Activated CD8-positive, alpha-beta memory T cell treated with anti-CD3 and anti-CD28 coated beads, Interleukin-2, amount 10 ng/mL, durations not matched to agents 7 days and 5 days (primary cell): Measurements from ENCODE around the gene MTMR6. TPM values are rescaled to one million over a fixed set of nuclear protein-coding genes. Genes with fewer than 3 reads are reported as not detected.

Source experiments
- ATAC-seq: fragments of 150-1000 bp; cut with Tn5 transposase; one replicate; pipeline ENCODE4 v1.10.0; 2021; ENCODE audit warnings: moderate library complexity
- CTCF ChIA-PET: fragments of 350-600 bp; sonication (Branson Sonifier 250); formaldehyde crosslinking; loops from one replicate; lab custom pipeline; 2021; ENCODE audit warnings: antibody characterized with exemption; lab: Charles Lee
- DNase-seq: peaks from one replicate; pipeline ENCODE4 v3.0.0-alpha.2; 2020
- H3K27ac Mint-ChIP-seq: one replicate; pipeline ENCODE4 v1.8.0; 2021; ENCODE audit warnings: mild to moderate bottlenecking, mixed read lengths
- H3K27me3 Mint-ChIP-seq: one replicate; pipeline ENCODE4 v1.8.0; 2021; ENCODE audit warnings: mixed read lengths
- H3K36me3 Mint-ChIP-seq: one replicate; pipeline ENCODE4 v1.8.0; 2021; ENCODE audit warnings: mild to moderate bottlenecking, mixed read lengths
- H3K4me1 Mint-ChIP-seq: one replicate; pipeline ENCODE4 v1.8.0; 2021; ENCODE audit warnings: mixed read lengths
- H3K4me3 Mint-ChIP-seq: one replicate; pipeline ENCODE4 v1.8.0; 2021; ENCODE audit warnings: mild to moderate bottlenecking, moderate library complexity, mixed read lengths
- H3K9me3 Mint-ChIP-seq: one replicate; pipeline ENCODE4 v1.8.0; 2022; ENCODE audit warnings: low read depth, mixed read lengths
- total RNA-seq, 2 experiments: library from RNA; stranded (reverse); gene quantifications; one replicate each; pipeline ENCODE4 v1.2.3, GENCODE V29; 2021

MTMR6 gene
- total RNA-seq, 2 experiments from 2014 or later, result 17.2 to 21.7 TPM

DNA sequence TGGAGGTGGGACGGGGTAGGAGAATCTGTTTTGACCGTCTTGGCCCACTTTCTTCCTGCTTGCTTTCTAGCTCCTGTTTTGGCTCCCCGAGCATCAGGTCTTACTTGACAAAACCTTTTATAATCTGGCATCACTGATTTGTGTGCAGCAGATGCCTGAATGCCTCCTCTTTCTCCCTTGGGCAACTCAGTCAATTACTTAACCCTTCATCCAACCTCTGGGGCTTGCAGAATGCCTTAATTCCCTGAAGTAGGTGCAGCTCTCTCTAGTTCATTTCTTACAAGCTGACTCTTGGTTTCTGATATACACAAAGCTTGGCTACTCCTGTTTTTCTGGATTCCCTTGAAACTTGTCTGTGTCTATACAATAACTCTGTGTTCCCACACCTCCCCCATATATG lies 8.4 kb upstream of the MTMR6 start:
- ATAC-seq (no peak), DNase-seq (no peak)
- Mint-ChIP-seq H3K4me3 (no peak overlapping the region), H3K9me3 (no peaks in the 10 kb centered on the region), H3K27ac (no peak overlapping the region), H3K27me3 (peaks cover 43% of the 10 kb centered on the region), H3K4me1 (peaks cover 10% of the 10 kb centered on the region), H3K36me3 (peaks cover 4% of the 10 kb centered on the region)
- CTCF ChIA-PET, result interaction anchor here (0.7 kb wide), 1 partner anchor 17 kb away, joined by 3 read pairs; no protein-coding TSS in a partner anchor

DNA sequence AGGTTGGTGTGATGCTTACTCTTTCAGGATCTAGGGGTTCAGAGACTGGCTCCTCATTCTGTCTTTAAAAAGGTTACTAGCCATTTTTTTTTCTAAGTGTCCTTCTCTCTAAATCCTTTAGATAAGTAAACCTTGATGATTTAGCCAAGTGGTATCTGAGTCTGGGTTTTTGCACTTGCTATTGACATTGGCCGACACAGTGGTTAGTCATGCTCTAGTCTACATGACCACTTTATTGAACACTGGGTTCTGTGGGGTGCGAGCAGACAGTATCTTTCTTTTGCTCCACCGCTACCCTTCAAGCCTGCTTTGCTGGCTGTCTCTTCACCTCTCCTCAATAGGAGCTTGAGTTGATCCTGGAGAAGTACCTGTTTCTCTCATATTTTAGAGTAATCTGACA lies 7.9 kb upstream of the MTMR6 start:
- H3K36me3 Mint-ChIP-seq, result peaks cover 1% of the 10 kb centered on the region
- CTCF ChIA-PET, result interaction anchor here (0.7 kb wide), 1 partner anchor 16 kb away, joined by 3 read pairs; no protein-coding TSS in a partner anchor
- no peaks in the 10 kb centered on the region for H3K9me3 Mint-ChIP-seq
- H3K4me1 Mint-ChIP-seq, result peaks cover 5% of the 10 kb centered on the region
- ATAC-seq, result no peak
- DNase-seq, result no peak
- no peak overlapping the region for H3K4me3 Mint-ChIP-seq
- peaks cover 43% of the 10 kb centered on the region for H3K27me3 Mint-ChIP-seq
- H3K27ac Mint-ChIP-seq, result no peak overlapping the region

DNA sequence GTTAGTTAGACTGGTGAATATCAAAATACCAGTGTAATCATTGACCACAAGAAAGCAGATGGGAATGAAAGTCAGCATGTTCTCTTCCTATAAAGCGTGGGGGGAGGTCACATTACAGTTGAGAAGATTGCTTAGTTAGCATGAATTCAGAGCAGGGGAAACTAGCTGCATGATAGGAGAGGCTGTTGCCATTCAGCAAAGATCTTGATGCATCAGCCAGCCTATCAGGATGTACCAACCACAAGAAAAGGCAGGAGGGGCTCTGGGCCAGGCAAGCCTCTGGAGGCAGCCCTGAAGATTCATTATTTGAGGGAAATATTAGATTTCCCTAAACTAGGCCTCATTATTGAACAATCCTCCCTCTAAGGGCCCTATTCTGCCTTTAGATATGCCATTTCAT lies 5.0 kb upstream of the MTMR6 start:
- Mint-ChIP-seq H3K4me3 (no peak overlapping the region), H3K4me1 (peaks cover 13% of the 10 kb centered on the region), H3K27ac (no peak overlapping the region), H3K36me3 (no peaks in the 10 kb centered on the region), H3K9me3 (no peaks in the 10 kb centered on the region), H3K27me3 (peaks cover 38% of the 10 kb centered on the region)
- CTCF ChIA-PET, result no interaction called here
- DNase-seq, result no peak
- ATAC-seq, result no peak

DNA sequence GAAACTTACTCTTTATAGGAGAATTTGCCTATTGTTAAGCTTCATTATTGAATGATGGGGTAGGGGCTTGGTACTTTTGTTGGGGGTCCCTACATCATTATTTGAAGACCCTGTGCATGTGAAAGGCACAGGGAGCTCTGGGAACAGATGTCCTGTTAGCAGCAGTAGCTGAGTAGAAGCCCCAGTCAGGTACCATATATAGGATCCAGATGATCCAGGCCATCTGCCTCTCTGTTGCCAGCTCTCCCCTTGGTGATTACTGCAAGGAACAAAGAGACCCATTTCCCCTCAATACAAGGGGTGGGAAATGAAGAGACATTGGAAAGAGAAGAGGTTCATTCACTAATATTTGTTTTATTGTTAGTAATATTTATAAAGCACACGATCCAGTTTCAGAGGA lies 4.4 kb upstream of the MTMR6 start:
- CTCF ChIA-PET, result no interaction called here
- Mint-ChIP-seq H3K9me3 (no peaks in the 10 kb centered on the region), H3K4me1 (peaks cover 13% of the 10 kb centered on the region), H3K4me3 (no peak overlapping the region), H3K36me3 (no peaks in the 10 kb centered on the region), H3K27me3 (peaks cover 32% of the 10 kb centered on the region), H3K27ac (no peak overlapping the region)
- ATAC-seq (no peak), DNase-seq (no peak)

DNA sequence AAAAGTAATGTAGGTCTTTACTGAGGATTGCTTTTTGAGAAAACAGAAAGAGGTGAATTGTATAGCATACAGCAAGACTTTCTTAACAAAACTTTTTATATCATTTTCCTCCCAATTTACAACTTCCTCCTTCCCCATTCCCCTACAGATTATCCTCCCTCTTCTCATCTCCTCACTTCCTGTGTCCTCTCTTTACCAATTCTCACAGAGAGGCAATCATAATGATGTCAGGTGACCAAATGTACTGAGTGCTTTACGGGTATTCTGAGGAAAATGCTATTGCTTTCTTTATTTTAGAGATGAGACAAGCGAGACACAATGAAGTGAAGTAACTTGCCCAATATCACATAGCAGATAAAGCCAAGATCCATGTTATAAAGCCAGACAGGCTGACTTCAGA lies 1.7 kb upstream of the MTMR6 start:
- ATAC-seq, result no peak
- CTCF ChIA-PET, result no interaction called here
- no peak overlapping the region for H3K27ac Mint-ChIP-seq

DNA sequence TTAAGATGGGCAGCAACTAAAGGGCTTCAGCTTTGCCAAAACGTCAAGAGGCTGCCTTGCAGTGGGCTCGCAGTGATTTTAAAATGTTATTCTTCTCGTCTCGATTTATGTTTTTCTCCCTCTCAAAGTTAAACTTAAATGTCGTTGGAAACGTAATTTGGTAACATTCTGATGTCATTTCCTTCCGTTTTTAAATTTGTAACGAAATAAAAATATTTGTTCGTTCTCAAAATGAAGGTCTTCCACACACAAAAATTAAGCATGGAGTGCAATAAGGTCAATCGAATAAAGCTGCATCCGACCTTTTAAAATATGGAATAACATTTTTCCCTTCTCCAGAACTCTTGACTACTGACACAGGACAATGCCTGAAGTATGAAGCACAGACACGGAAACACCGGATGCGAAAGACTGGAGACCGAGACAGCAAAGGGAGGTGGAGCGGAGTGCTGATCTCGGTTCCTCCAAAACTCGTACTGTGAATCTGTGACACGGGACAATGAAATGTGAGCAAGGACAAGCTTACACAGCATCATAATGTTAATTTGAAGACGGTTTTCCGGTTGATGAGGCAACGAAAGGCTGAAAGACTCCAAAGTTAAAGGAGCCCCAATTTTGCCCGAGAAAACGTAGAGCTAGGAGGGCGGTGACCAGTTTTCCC lies 850 bp downstream of the MTMR6 start:
- H3K27ac Mint-ChIP-seq, result peak overlapping the region; percentile 96
- peak; percentile 68 for DNase-seq
- peaks cover 19% of the 10 kb centered on the region for H3K36me3 Mint-ChIP-seq
- peaks cover 14% of the 10 kb centered on the region for H3K27me3 Mint-ChIP-seq
- CTCF ChIA-PET, result interaction anchor here (0.8 to 4.0 kb wide), 8 partner anchors 8 to 38 kb away, joined by 3 to 35 read pairs (median 4); partner anchors contain the start of gene NUP58
- no peaks in the 10 kb centered on the region for H3K9me3 Mint-ChIP-seq
- H3K4me3 Mint-ChIP-seq, result peak overlapping the region; percentile 92
- peaks cover 49% of the 10 kb centered on the region for H3K4me1 Mint-ChIP-seq
- peak; percentile 32 for ATAC-seq

More for the DNA sequence above, 1.7 kb upstream of the MTMR6 start:
- H3K4me3 Mint-ChIP-seq, result no peak overlapping the region
- DNase-seq, result no peak
- peaks cover 19% of the 10 kb centered on the region for H3K27me3 Mint-ChIP-seq
- H3K9me3 Mint-ChIP-seq, result no peaks in the 10 kb centered on the region
- peaks cover 31% of the 10 kb centered on the region for H3K4me1 Mint-ChIP-seq
- H3K36me3 Mint-ChIP-seq, result peaks cover 9% of the 10 kb centered on the region

DNA sequence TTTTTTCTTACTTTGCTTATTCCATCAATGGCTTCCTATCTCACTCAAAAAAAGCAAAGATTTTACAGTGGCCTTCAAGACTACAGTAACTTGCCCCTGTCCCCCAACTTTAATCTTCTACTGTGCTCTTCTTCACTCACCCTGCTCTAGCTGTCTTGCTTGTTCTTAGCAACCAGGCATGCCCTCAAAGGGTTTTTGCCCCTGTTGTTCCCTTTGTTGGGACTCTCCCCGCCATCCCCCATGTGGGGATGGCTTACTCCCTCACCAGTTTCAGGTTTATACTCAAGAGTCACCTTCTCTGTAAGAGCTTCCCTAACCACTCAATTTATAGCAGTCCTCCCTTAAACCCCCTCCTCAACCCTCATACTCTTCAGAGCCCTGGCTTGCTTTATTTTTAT lies 5.4 kb downstream of the MTMR6 start:
- H3K27me3 Mint-ChIP-seq, result no peaks in the 10 kb centered on the region
- ATAC-seq (peak; percentile 20), DNase-seq (no peak)
- CTCF ChIA-PET, result interaction anchor here (0.8 kb wide), 1 partner anchor 20 kb away, joined by 3 read pairs; no protein-coding TSS in a partner anchor
- peak overlapping the region; percentile 64 for H3K27ac Mint-ChIP-seq
- peaks cover 69% of the 10 kb centered on the region for H3K4me1 Mint-ChIP-seq
- no peaks in the 10 kb centered on the region for H3K9me3 Mint-ChIP-seq
- H3K4me3 Mint-ChIP-seq, result no peak overlapping the region
- peaks cover 27% of the 10 kb centered on the region for H3K36me3 Mint-ChIP-seq

DNA sequence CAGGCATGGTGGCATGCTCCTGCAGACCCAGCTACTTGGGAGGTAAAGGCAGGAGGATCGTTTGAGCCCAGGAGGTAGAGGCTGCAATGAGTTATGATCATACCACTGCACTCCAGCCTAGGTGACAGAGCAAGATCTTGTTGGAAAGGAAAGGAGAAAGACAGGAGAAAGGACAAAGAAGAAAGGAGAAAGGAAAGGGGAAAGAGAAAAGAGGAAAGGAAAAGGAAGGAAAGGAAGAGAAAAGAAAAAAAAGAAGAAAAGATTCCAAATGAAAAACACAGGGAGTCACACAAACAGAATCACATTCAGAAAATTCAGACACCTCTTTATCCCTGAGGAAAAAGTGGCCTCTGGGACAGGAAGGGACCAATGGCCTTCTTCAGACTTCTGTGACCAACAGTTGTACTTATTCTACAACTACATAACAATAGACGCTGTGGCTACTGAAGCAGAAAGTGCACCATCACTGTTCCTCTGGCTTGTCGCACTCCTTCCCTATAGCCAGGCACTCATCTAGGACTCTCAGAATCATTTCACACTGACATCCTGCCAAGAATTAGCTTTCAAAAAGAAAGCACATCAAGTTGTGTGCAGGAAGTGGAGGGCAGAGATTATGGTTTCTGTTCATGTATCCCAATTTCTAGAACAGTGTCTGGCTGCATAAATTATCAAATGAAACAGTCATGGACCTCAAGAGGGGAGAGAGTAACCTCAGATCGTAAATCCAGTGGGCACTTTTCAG lies 5.9 kb downstream of the MTMR6 start:
- peaks cover 25% of the 10 kb centered on the region for H3K36me3 Mint-ChIP-seq
- H3K27me3 Mint-ChIP-seq, result no peaks in the 10 kb centered on the region
- H3K4me1 Mint-ChIP-seq, result peaks cover 73% of the 10 kb centered on the region
- H3K27ac Mint-ChIP-seq, result peak overlapping the region; percentile 64
- DNase-seq (peak; percentile 46), ATAC-seq (peak; percentile 65)
- CTCF ChIA-PET, result interaction anchor here (0.8 kb wide), 1 partner anchor 21 kb away, joined by 3 read pairs; no protein-coding TSS in a partner anchor
- no peak overlapping the region for H3K4me3 Mint-ChIP-seq
- H3K9me3 Mint-ChIP-seq, result no peaks in the 10 kb centered on the region

DNA sequence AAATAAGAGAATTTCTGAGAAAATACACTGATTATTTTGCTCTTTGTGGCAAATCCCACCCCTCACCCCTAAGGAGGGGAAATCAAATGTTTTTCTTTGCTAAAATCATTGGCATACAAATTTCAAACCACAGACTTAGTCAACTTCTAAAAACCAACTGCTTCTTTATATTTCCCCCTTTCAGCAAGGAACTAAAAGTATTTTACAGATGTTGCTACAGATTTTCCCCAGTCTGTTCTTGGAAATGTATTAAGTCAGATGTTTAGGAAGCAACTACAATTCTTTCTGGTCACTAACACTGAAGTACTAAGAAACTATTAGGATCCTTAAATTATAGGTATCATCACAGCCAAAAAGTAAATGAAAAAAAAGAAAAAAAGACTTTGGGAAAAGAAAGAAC lies 6.9 kb downstream of the MTMR6 start:
- Mint-ChIP-seq H3K27me3 (no peaks in the 10 kb centered on the region), H3K4me1 (peaks cover 69% of the 10 kb centered on the region), H3K4me3 (no peak overlapping the region), H3K27ac (no peak overlapping the region), H3K36me3 (peaks cover 22% of the 10 kb centered on the region), H3K9me3 (no peaks in the 10 kb centered on the region)
- CTCF ChIA-PET, result no interaction called here
- DNase-seq (no peak), ATAC-seq (no peak)

DNA sequence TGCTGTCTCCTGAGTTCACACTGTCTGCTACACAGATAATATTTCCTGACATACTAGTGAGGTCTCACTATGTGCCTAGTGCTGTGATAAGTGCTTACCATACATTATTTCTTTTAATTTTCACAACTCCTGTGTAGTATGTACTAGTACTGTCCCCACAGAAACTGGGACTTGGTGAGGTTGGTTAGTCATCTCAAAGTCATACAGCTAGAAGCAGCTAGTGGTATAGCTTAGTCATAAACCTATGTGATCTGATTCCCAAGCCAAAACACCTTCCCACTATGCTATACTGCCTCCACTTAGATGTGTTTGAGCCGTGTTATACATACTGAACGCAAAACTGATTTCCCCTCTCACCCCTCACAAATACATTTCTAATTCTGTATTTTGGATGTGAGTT lies 10.5 kb downstream of the MTMR6 start:
- ATAC-seq, result peak; percentile 77
- H3K4me3 Mint-ChIP-seq, result no peak overlapping the region
- H3K36me3 Mint-ChIP-seq, result peaks cover 22% of the 10 kb centered on the region
- no peak overlapping the region for H3K27ac Mint-ChIP-seq
- CTCF ChIA-PET, result interaction anchor here (0.6 to 2.0 kb wide), 4 partner anchors 8 to 1986 kb away, joined by 3 to 10 read pairs (median 4); no protein-coding TSS in a partner anchor
- H3K4me1 Mint-ChIP-seq, result peaks cover 43% of the 10 kb centered on the region
- no peaks in the 10 kb centered on the region for H3K9me3 Mint-ChIP-seq
- DNase-seq, result no peak
- no peaks in the 10 kb centered on the region for H3K27me3 Mint-ChIP-seq

DNA sequence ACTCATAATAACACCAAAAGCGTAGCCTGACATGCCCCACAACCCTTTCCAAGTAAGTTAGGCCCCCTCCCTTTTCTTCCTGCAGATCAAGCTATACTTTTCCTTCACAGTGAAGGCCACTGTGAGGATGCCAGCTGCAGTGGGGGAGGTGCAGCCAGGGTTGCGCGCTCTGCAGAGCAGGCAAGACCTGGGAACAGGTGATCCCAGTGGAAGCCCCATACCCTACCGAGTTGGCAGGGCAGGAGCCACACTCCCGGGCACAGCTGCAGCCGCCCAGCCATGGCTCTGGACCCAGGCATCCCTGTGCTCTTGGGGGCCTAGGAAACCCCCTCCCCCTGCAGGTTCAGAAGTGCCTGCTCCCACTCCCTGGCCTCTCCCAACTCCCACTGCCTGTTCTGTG lies 18.7 kb downstream of the MTMR6 start:
- CTCF ChIA-PET, result no interaction called here
- Mint-ChIP-seq H3K4me3 (no peak overlapping the region), H3K36me3 (peaks cover 25% of the 10 kb centered on the region), H3K9me3 (no peaks in the 10 kb centered on the region), H3K27ac (no peak overlapping the region), H3K27me3 (no peaks in the 10 kb centered on the region), H3K4me1 (no peaks in the 10 kb centered on the region)
- no peak for DNase-seq
- ATAC-seq, result no peak

DNA sequence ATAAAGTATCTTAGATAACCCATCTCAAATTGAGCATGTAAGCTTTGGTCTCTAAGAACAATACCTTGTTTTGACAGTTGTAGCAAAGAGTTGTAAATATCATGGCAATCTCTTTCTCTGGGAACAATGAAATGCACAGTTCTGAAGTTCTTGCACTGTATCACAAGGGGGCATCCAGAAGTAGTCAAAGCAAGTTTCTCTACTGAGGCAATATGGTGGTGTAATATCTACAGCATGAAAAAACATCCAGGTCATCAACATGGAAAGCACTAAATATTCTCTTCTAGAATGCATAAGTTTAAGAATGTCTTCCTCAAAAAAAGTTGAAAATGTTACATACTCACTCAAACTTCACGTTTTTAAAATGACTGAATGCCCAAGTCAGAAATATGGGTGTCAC lies 19.6 kb downstream of the MTMR6 start:
- Mint-ChIP-seq H3K27ac (no peak overlapping the region), H3K36me3 (peaks cover 28% of the 10 kb centered on the region), H3K9me3 (no peaks in the 10 kb centered on the region), H3K4me1 (no peaks in the 10 kb centered on the region), H3K4me3 (no peak overlapping the region), H3K27me3 (no peaks in the 10 kb centered on the region)
- DNase-seq, result no peak
- CTCF ChIA-PET, result no interaction called here
- peak; percentile 64 for ATAC-seq

DNA sequence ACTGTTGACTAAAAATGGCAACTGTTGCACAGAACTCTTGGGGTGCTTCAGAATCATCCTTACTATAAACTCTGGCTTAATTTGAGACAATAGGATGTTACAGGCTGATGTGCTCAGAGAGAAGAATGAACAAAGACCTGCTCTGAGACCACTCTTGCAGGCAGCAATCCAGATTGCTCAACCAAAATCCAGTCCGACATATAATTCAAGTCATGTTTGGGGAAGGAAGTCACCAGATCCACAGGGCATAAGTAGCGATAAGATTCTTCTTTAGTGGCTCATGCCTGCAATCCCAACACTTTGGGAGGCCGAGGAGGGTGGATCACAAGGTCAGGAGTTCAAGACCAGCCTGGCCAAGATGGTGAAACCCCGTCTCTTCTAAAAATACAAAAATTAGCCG lies 20.6 kb downstream of the MTMR6 start:
- DNase-seq (no peak), ATAC-seq (no peak)
- Mint-ChIP-seq H3K4me3 (no peak overlapping the region), H3K4me1 (no peaks in the 10 kb centered on the region), H3K36me3 (peaks cover 22% of the 10 kb centered on the region), H3K9me3 (no peaks in the 10 kb centered on the region), H3K27me3 (no peaks in the 10 kb centered on the region), H3K27ac (no peak overlapping the region)
- CTCF ChIA-PET, result no interaction called here

DNA sequence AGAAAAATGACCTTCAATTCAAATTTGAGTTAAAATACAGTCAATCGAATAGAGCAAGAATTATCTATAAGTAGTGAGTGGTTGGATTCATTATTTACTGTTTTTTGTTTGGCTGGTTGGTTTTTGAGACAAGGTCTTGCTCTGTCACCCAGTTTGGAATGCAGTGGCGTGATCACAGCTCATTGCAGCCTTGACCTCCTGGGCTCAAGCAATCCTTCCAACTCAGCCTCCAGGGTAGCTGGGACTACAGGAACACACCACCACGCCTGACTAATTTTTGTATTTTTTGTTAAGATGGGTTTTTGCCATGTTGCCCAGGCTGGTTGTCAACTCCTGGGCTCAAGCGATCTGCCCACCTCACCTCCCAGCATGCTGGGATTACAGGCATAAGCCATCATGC lies 25.0 kb downstream of the MTMR6 start:
- Mint-ChIP-seq H3K27ac (no peak overlapping the region), H3K36me3 (peaks cover 28% of the 10 kb centered on the region), H3K9me3 (no peaks in the 10 kb centered on the region), H3K4me1 (no peaks in the 10 kb centered on the region), H3K27me3 (no peaks in the 10 kb centered on the region), H3K4me3 (no peak overlapping the region)
- no peak for ATAC-seq
- CTCF ChIA-PET, result no interaction called here
- no peak for DNase-seq
